Keratinocyte (primary cell): Measurements from ENCODE around the gene ARID3A.

Experiments
- EZH2 ChIP-seq: IDR thresholded peaks from one replicate; pipeline ENCODE4 v1.6.1; 2012; ENCODE audit warnings: inconsistent platforms, mild to moderate bottlenecking, low read length, moderate library complexity
- TF ChIP-seq, protein P1 (sequence below), 3 experiments: IDR thresholded peaks in 1 of 3; conservative IDR thresholded peaks in 1 of 3; optimal IDR thresholded peaks in 1 of 3; 2 replicates in 2 of 3; 3 replicates in 1 of 3; pipeline versions ENCODE3 to v1.5.1; 2011; ENCODE audit warnings: low read length in 3 of 3, mild to moderate bottlenecking in 3 of 3, moderate library complexity in 2 of 3, control low read depth in 1 of 3, inconsistent platforms in 1 of 3; ENCODE audit not compliant: insufficient read depth in 2 of 3; ENCODE audit errors: extremely low read depth in 1 of 3

DNA sequence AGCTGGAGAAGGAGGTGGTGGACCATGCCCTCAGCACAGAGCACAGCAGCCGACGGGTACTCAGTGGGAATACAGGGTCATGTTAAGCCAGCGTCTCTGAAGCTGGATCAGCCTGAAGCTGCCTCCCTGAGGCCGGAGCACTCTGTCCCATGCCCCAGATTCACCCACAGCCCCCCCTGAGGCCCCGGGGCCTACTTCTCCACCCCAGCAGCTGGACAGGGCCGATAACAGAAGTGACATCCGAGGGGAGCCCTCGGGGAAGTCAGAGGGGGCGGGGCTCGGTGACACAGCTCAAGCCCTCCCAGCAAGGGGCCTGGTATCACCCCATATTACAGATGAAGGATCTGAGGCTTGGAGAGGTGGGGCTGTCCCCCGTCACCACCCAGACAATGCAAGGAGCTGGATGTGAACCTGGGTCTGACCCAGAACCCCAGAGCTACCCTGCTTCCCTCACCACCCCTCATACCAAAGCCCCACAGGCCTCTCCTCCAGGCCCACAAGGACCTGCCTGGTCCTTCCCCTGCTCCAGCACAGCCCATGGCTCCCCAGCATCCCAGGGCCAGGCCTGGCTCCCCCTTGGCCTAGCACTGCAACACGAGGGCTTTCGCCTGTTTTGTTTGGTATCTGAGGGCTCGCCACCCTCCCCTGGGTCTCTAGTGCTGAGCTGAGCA lies 18.5 kb upstream of the ARID3A start:
- TF ChIP-seq, protein P1, sequence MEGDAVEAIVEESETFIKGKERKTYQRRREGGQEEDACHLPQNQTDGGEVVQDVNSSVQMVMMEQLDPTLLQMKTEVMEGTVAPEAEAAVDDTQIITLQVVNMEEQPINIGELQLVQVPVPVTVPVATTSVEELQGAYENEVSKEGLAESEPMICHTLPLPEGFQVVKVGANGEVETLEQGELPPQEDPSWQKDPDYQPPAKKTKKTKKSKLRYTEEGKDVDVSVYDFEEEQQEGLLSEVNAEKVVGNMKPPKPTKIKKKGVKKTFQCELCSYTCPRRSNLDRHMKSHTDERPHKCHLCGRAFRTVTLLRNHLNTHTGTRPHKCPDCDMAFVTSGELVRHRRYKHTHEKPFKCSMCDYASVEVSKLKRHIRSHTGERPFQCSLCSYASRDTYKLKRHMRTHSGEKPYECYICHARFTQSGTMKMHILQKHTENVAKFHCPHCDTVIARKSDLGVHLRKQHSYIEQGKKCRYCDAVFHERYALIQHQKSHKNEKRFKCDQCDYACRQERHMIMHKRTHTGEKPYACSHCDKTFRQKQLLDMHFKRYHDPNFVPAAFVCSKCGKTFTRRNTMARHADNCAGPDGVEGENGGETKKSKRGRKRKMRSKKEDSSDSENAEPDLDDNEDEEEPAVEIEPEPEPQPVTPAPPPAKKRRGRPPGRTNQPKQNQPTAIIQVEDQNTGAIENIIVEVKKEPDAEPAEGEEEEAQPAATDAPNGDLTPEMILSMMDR (optimal IDR thresholded peaks at IDR 0.05 in 1 of 3, IDR thresholded peaks at IDR 0.05 in 1 of 3, conservative IDR thresholded peaks at IDR 0.05 in 1 of 3; ENCODE audit: extremely low read depth in 1 of 3, insufficient read depth in 2 of 3, low read length in 3 of 3) = no peak
- TF ChIP-seq EZH2 = no peak
